Right renal pelvis (tissue), 4 donors: ENCODE measurements around the gene TRPM3. TPM values are rescaled to one million over a fixed set of nuclear protein-coding genes. Genes with fewer than 3 reads are reported as not detected.
A peak's percentile ranks its signal among the peaks of the same experiment; 100 is the strongest.
"Not testable (repeated sequence)": the region's sequence is repeated elsewhere in the genome, so short reads cannot be mapped to it uniquely, and the experiment has no call there.

Experiments used
- DNase-seq, 4 donors: peaks; one replicate each; pipeline ENCODE4 v3.0.0-alpha.2; 2013; ENCODE audit warnings: low read depth in 4 of 4, low spot score in 3 of 4, missing footprints in 1 of 4
- polyA plus RNA-seq, 4 donors: library from polyadenylated mRNA; unstranded; fragments of 120-200 nt; gene quantifications; one replicate each; pipeline ENCODE4 v1.2.1, GENCODE V29; 2013; ENCODE audit not compliant: insufficient read length in 4 of 4

Gene TRPM3
- polyA plus RNA-seq, 4 donors: 12.9 to 16.4 (median 14.1) TPM

GRCh38 chr9:70791936-70792335 lies 329.5 kb downstream of the TRPM3 start:
- no peak for DNase-seq

- no peak for DNase-seq
These were observed 332.3 kb downstream of the TRPM3 start for GRCh38 chr9:70789086-70789485.

GRCh38 chr9:70784456-70784855 lies 337.0 kb downstream of the TRPM3 start:
- DNase-seq: no peak

GRCh38 chr9:70778568-70778967 lies 342.9 kb downstream of the TRPM3 start:
- DNase-seq: no peak

- no peak for DNase-seq
These were observed 347.8 kb downstream of the TRPM3 start for GRCh38 chr9:70773579-70773978.

- DNase-seq: no peak
These were observed 348.8 kb downstream of the TRPM3 start for GRCh38 chr9:70772601-70773000.

- DNase-seq: no peak
These were observed 355.5 kb downstream of the TRPM3 start for GRCh38 chr9:70765946-70766345.

- no peak for DNase-seq
These were observed 360.2 kb downstream of the TRPM3 start for GRCh38 chr9:70761139-70761670.

- DNase-seq: no peak
These were observed 361.2 kb downstream of the TRPM3 start for GRCh38 chr9:70760228-70760627.

GRCh38 chr9:70753311-70753710 lies 368.1 kb downstream of the TRPM3 start:
- DNase-seq: no peak

- DNase-seq: no peak
These were observed 372.4 kb downstream of the TRPM3 start for GRCh38 chr9:70749066-70749465.

- DNase-seq: no peak
These were observed 374.1 kb downstream of the TRPM3 start for GRCh38 chr9:70747261-70747718.

GRCh38 chr9:70746760-70747159 lies 374.7 kb downstream of the TRPM3 start:
- peak in 1 of 4 donors; percentile 8 for DNase-seq

GRCh38 chr9:70746316-70746715 lies 375.1 kb downstream of the TRPM3 start:
- DNase-seq: no peak

GRCh38 chr9:70724794-70725193 lies 396.6 kb downstream of the TRPM3 start:
- not testable (repeated sequence) for DNase-seq

- DNase-seq: not testable (repeated sequence)
These were observed 397.4 kb downstream of the TRPM3 start for GRCh38 chr9:70724025-70724424.

- DNase-seq: not testable (repeated sequence)
These were observed 414.6 kb downstream of the TRPM3 start for GRCh38 chr9:70706797-70707196.

- no peak for DNase-seq
These were observed 420.3 kb downstream of the TRPM3 start for GRCh38 chr9:70701163-70701562.

- no peak for DNase-seq
These were observed 424.6 kb downstream of the TRPM3 start for GRCh38 chr9:70696694-70697335.

- no peak for DNase-seq
These were observed 426.7 kb downstream of the TRPM3 start for GRCh38 chr9:70694758-70695157.

GRCh38 chr9:70693186-70693585 lies 428.2 kb downstream of the TRPM3 start:
- DNase-seq: no peak

- DNase-seq: no peak
These were observed 429.0 kb downstream of the TRPM3 start for GRCh38 chr9:70692431-70692830.

- no peak for DNase-seq
These were observed 432.7 kb downstream of the TRPM3 start for GRCh38 chr9:70688704-70689103.
